M059J (cell line): Measurements from ENCODE around the gene GLIS1. TPM values are rescaled to one million over a fixed set of nuclear protein-coding genes. Genes with fewer than 3 reads are reported as not detected.

Experiments used
- DNase-seq: peaks from one replicate; pipeline ENCODE4 v3.0.0-alpha.2; 2012; ENCODE audit warnings: low read depth
- total RNA-seq: library from RNA; depleted of rRNA; stranded (reverse); fragments of >200 nt; shearing (Covaris generic); gene quantifications from 2 replicates; pipeline ENCODE4 v1.2.3, GENCODE V29; 2014

Gene GLIS1
- total RNA-seq, 1 experiment from 2014 or later, result 3.0 TPM

DNA sequence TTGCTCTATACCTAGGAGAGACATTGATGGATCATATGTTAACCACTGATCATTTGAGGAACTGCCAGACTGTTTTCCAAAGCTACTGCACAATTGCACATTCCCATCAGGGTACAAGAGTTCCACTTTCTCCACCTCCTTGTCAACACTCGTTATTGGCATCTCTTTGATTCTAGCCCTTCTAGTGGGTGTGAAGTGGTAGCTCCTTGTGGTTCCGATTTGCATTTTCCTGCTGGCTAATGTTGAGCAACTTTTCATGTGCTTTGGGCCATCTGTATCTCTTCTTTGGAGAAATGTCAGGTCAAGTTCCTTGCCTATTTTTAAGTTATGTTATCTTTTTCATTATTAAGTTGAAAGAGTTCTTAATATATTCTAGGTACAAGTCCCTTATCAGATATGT, 189.7 kb downstream of the GLIS1 start:
- no peak for DNase-seq

DNA sequence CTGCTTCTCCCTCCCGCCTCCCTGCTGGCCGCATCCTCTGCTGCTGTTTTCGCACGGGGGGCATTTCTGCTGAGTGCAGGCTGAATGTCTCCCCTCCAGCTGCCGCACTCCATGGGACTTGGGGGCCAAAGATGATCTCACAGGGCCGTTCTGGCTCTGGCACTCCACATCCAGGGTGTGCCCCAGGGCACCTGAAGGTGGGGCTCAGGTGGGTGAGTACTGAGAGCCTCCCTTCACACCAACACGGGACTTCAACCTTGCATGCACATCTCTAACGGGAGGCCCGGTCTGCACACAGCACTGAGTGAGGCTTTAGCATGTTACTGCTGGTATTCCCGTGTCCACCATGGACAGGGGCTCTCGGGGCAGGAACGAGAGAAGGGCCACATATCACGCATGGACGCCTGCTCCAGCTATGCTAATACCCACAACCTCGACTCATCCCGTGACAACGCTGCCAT, 190.9 kb downstream of the GLIS1 start:
- DNase-seq, result no peak

DNA sequence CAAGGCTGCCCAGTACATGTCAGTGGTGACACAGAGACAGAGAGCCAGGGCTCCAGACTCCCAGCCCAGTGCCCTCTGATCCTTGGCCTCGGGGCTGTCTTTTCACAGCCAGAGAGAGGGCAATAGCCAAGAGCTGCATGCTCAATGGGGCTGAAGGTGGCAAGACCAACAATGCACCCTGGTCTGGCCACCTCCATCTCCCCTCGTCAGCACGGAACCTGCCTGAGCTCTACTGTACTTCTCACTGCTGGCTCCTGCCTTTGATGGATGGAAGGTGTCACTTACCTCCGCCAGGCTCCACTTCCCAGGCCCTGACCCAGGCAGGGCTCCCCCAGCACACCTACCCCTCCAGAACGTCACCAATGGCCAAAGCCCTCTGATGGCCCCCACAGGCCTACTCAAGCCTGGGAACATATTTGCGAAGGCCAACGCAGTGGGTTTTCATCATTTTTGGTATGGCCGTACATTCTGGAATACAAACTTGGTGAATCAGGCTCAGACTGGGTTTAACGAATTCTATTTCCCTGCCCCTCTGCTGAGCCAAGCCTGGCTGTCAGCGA, 191.7 kb downstream of the GLIS1 start:
- DNase-seq, result no peak

DNA sequence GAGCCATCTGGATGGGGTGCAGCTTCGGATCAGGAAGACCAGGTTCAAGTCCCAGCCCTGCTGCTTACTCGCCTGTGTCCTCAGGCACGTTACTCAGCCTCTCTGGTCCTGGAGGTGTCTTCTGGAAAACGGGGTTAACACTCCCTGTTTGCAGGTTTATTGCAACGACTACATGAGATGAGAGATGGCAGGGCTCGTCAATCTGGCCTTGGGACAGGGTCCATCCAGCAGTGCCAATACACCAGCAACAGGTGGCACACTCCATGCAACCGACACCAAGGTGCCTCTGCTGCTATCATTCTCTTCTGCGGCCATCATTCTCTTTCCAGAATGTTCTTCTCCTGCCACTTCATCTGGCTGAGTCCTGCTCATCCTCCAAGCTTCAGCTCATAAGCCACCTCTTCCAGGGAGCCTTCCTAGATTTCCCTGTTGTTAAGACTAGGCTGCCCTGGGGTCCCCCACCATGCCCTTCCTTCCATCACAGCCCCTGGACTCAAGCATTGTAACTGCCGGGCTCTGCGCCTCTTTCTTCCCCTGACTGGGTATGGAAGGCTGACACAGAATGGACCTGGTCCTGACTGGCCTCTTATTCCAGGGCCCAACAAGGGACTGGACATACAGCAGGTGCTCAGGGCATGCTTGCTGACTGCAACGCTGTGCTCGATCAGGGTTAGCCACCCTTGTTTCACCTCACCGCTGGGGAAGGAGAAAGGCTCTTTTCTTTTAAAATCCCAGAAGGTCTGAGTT, 192.4 kb downstream of the GLIS1 start:
- no peak for DNase-seq

DNA sequence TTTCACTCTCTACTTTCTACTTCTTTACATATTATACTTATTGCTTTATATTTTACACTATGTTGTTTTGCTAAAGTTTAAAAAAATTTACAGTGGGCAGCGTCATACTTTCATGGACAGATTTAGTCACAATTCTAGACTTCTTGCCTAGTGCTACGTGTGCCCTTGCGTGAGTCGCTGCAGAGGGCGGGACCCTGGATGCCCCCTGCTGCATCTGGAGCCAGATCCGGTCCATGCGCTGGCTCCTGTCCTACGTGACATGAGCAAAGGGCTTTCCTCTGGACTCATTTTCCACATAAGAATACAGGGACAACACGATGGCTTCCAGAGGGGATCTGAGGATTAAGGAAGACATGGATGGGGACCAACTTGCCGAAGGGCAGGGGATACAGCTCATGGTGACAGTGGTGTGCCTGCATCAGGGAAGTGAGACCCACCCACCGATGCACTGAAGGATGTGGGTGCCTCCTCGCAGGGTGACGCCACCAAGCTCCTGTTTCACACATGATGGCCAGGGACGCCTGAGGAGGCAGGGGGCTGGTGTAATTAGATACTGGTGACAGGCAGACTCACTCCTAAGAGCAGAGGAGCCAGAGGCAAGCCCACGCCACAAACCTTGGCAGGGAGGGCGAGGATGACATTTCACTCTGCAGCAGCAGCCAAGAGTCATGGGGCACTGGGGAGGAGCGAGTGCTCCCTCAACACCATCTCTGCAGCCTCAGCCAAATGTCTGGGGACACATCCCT, 193.1 kb downstream of the GLIS1 start:
- no peak for DNase-seq

DNA sequence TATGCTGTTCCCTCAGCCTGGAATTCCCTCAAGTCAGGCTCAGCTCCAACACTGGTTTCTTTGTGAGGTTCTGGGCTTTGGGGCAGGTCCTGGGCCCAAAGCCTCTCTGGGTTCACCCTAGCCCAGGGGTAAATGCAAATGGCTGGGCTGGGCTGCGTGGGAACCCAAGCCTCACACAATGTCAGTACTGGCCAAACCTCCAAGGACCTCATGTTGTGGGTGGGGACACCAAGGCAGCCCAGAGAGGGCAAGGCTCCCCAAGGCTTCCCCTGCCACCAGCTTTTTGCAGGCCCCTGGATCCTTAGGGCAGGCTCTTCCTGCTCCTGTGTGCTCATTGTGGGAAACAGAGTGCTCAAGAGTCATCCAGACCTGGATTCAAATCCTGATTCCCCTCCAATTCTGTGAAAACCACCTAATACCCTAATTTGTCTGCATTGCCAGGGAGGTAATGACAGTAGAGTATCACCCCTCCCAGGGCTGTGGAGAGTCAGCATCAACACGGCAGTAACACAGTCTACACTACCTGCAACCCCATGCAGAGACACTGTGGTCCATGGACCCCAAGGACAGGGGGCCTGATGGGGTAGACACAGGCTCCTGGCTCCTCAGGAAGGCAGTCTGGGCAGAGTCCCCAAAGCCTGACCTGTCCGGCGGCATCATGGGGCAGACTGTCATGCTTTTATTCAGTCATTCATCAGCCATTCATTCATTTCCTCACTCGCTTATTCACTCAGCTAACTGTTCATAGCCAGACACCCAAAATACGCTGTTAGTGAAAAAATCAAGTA, 194.0 kb downstream of the GLIS1 start:
- DNase-seq, result no peak

DNA sequence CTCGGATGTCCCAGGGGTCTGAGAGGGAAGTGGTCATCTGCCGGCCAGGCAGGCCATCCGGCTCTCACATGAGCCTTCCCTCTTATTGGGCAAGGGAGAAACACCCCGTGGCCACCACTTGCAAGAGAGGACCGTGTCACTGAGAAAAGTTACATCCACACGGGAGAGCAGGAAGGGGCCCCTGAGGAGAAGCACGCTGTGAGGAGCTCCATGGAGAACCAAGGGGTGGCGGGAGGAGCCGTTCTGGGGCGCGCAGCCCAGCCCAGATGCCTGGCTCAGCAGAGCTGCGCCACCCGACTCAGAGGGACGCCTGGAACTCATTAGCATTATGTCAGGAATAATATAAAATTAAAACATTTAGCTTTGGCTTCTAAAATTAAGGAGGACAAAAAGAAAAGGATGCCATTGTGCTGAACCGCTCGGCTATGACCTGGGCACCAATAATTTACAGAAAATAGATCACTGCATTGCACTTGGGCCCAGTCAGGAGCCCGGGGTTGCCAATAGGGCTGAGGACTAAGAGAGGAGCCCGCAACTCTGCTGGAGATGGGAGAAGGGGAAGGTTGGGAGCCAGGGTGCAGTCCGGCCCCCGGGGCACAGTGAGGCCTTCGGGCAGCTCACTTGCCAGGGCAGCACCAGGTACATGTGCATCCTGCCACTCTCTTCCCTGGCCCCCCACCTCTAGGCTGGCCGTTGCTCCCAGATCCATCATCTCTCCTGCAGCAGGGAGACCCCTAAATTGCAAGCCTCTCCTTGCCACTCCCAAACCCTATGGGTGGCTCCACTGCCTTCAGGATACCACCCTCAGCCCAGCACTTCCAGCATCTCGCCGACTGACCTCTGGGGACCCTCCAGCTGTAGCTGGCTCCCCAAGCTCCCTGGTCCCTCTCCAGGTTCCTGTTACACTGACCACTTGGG, 194.9 kb downstream of the GLIS1 start:
- no peak for DNase-seq

DNA sequence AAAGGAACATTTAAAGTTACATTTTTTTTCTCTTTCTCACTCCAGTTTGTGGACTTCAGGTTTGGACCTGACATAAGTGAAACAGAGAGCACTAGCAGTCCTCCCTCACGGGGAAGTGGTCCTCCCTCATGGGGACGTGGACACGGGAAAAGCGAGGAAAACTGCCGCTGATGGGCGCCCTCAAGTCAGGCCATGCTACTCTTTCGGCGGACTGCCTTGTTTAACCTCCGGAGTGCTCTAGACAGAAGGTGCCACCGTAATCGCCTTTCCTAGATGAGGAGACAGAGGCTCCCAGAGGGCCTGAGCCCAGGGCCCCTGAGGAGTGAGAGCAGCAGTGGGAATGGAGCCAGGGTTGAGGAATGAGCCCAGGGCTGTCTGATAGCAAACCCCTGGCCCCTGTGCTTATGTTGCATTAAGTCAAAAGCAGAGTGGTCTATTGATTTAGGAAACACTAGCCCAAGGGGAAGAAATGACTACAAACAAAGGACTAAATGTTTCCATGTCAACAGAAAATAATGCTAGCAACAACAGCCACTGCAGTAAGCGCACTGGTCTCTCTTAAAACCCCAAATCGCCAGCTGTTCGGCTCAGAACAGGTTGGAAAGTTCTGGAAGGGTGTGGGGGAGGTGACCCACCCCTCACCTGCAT, 195.7 kb downstream of the GLIS1 start:
- DNase-seq, result peak; percentile 54

DNA sequence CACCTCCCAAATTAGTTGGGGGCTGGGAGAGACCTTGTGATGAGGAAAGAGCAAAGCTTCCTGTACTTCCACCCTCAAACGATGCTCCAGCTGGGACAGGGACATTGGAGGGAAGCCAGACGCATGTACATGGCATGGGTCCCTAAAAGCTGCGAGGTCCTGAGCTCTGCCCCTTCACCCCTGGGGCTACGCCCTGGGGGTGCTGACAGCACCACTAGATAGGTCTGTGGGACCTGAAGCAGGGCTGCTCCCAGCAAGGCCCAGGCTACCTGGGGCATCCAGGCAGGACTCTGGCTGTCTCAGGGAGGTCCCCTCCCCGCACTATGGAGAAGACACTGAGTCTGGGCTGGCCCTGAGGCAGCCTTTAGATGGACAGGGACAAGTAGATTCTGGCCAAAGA, 196.4 kb downstream of the GLIS1 start:
- DNase-seq, result no peak

DNA sequence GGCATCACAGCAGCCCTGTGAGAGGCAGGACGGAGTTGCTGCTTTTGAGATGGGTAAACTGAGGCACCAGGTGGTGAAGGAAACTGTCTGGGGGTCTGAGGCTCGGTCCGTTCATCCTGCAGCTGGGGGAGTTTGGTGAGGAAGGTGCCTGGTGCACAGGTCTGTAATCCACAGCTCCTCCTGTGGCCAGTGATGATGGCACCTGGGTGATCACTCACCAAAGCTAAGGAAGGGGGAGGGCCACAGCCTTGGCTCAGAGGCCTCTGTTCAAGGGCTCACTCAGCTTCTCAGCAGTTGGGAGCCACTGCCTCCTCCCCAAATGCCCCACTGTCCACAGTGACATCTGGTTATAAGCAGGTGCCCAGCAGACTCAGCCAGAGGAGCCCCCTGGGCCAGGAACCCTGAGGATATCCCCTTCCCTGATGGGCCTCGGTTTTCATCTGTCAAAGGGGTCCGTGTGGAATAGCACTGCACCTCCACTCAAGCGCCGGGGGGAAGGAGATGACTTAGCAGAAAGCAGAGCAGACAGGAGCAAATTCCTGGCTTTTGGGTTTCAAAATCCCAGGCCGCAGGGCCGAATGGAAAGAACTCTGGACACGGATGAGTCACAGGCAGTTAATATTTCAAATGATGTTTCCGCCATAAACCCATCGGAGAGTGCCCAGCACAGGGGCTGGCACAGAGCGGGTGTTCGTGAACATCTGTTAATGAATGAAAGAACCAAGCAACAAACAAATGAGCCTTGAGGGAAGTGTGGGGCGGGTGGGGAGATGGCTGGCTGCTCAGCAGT, 197.0 kb downstream of the GLIS1 start:
- DNase-seq, result peak; percentile 97

DNA sequence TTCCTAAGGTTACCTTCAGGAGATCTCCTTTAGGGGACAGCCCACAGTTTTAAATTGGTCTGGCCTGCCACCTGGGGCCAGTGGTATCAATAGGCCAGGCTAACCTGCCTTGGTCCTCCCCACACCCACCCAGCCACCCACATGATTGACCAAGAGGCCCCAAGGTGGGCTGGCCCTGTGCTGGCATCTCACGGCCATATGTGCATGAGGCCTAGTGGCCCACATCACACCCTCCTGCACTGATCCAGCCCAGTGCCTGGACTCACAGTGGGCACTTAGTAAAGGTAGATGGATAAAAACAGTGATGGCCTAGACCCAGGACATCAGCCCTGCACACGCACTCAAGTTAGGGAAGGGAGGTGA, 197.7 kb downstream of the GLIS1 start:
- no peak for DNase-seq

DNA sequence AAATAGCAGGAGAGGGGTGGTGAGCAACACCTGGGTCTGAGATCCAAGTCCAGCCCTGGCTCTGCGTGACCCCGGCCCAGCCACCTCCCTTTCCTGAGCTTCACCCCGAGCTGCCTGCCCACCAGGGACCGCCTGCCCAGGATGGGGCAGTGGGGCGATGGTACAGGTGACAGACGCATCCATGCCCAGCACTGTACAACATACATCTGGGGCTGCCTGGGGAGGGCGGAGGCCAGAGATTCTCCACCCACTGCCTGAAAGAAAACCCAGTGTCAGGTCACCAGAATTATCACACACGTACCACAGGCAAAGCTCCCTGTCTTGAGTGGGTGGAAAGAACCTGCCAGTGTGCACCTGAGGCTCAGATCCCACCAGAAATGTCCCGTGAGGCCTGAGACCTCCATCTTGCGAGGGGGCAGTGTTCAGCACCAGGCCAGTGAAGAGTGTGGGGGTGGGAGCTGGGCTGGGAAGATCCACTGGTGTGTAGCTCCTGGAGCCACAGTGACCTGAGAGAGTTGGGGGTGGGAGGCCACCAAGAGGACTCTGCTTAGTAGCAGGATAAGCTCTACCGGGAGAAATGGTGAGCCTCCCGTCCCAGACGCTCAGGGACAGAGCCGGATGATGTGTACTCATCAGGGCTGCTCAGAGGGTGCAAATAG, 198.2 kb downstream of the GLIS1 start:
- DNase-seq, result no peak

DNA sequence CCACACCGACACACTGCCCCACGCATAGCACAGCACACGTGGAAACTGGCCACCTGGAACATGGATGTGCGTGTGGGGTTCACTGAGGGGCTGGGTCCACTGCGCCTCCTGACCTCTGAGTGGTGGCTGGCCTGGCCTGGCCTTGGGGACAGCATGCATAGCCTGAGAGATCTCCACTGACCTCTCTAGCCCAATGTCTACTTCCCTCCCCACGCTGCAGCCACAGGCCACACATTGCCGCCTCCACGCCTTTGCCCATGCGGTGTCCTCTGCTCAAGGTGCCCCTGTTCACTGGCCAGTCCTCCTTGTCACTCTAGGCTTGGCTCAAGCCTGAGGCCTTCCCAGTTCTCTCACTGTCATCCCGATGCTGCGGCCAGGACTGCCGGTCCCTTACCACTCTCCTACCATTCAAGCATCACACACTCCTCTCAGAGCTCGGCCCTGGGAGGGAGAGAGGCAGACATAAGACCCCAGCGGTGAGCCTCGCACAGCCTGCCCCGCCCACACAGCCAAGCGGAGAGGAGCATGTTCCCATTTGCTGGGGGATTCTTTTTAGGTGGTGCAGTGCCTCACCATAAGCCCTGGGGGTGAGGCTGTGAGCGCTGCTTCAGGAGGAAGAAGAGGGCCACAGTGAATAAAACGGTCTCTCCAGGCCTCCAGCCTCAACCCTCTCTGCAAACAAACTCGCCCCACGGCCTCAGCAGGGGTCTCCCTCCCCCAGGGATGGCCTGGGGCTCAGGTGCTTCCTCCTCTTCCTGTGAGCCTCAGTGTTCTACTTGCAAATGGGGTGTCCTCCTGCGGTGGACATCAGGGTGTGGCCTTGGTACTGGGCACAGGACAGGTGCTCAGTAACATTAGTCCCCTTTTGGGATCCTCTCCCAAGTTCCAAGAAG, 199.0 kb downstream of the GLIS1 start:
- no peak for DNase-seq

DNA sequence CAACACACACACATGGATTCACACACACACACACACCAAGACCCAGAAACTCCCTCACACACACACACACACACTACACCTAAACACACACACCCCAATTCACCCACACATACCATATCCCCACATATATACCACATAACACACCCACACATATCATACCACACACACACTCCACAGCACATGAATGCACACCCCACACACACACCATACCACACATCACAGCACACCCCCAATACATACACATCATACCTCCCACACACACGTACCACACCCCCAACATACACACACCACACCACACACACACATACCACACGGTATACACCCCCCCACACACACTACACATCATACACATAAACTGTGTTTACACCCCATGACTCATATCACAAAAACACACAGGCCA, 199.7 kb downstream of the GLIS1 start:
- no peak for DNase-seq

DNA sequence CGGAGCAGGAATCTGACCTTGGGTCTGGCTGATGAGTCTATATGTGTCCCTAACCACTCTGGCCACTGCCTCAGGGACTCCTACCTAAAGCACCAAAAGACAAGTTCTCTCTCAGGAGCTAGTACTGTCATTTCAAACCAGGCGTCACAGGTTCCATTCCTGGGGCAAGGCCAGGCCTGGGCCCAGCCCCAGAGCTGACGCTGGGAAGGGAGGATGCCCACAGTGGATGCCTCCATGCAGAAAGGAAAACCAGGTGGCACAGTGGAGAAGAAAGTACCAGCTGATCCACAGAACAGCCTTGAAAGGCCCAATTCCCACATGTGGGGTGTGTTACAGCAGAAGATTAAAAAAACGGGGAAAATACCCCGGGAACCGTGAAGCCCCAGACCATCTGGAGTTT, 202.4 kb downstream of the GLIS1 start:
- DNase-seq, result no peak

DNA sequence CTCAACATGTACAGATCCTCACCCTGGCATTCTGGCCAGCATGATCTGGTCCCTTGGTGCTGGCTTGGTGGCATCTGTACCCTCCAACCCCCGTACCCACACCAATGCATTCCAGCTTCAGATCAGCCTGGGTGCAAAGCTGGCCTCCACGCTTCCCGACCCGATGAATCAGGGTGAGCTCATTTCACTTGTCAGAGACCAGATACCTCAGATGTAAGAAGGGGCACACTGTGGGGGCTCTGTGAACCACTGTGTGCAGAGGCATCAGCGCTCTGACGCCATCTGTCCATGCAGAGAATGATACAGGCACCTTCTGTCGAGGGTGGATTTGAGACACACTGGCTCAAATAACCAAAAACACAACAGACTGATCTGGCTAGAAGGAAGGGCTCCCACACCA, 203.1 kb downstream of the GLIS1 start:
- DNase-seq, result peak; percentile 18

DNA sequence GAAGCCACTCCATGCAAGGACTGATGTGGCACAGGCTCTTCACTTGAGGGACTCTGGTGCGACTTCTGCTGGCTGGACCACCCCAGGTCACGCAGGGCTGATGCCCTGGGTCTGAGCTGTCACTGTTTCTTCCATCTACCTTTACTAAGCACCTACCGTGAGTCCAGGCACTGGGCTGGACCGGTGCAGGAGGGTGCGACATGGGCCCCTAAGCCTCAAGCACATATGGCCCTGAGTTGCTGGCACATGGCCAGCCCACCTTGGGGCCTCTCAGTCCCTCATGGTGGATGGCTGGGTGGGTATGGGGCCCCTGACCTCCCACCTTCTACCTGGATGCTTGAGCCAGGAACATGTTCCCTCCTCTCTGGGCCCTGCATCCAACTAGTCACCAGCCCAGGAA, 203.7 kb downstream of the GLIS1 start:
- DNase-seq, result no peak

DNA sequence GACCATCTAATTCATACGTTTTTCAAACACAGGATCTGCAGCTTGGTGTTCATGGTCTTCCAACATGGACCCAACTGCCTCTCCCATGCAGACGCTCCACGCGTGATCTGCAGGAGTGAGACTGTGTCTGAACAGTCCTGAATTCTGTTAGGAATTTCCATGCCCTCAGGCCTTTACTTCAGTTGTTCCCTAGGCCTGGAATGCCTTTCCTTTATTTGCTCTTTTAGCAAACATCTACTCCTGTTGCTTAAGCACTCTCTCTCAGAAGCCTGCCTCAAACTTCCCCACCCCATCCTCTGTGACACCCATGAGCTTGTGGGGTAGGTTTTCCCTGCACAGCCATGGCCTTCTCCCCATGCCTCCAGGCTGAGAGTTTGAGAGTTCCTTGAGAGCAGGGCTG, 206.1 kb downstream of the GLIS1 start:
- no peak for DNase-seq
